HG03095 (cell line): ENCODE measurements around the gene DPP10.

Source experiments
- ATAC-seq: cut with Tn5 transposase; IDR thresholded peaks from one replicate; pipeline ENCODE4 v1.9.1; 2021; ENCODE audit warnings: moderate library complexity; ENCODE audit not compliant: unreplicated experiment

Gene DPP10

DNA sequence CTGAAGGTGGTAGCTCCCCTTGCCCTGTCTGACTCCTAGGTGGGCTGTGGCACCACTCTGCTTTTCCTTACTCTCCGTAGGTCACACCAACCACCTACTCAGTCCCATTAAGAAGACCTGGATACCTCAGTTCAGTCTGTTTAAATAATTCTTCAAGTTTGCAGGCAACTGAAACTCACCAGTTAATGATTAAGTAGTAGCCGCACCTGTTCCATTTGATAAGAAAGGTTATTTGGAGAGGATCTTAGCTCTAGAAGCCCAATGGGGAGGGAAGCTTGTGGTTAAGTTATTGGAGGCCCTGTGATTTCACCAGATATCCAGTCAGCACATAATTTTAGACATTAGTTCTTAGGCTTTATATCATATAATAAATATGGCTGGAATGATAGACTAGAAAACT, 1193.0 kb downstream of the DPP10 start:
- ATAC-seq: no peak

DNA sequence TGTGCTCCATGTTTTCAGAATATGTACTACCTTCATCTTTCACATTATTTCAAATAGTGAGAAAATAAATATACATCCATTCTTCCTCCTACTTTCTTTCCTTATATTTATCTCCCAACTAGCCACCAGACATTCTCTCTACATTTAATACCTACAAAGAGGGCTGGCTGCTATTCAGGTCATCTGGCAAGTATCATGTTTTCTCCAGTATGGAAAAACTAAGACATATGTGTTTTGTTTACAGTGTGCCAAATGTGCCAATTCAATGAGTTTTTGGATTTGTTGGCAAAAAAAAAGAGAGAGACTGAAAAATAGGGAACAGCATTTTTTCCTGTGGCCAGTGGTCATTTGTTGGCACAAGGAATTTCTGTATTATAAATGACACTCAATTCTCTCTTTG, 1207.3 kb downstream of the DPP10 start:
- no peak for ATAC-seq

DNA sequence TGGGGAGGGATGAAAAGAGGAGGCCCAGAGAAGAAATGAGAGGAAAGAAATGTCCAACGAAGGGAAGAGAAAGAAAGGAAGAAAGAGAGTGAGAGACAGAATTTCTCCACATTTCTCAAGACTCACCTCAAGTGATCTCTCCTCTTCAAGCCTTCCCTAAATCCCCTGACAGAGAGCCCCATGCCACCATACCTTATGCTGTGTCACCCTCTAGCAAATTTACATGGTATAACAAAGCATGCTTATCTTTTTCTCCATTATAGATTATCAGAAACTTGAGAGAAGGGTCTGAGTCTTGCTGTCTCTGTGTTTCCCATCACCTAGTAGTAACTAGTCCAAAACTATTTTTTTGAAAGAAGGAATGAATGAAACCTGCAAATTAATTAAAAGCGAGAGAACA, 1208.4 kb downstream of the DPP10 start:
- no peak for ATAC-seq

DNA sequence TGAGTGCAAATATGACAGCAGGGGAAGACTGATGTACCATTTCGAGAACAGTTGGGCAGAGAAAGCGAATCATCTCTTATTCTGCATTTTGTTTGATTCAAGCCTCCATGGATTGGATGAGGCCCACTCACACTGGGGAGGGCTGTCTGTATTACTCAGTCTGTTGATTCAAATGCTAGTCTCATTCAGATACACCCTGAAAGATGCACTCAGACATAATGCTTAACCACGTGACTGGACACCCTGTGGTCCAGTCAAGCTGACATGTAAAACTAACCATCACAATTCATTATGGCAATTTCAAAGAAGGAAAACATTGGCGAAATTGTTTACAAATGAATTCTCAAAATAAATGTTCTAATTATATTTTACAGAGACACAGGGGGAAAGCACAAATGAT, 1210.2 kb downstream of the DPP10 start:
- no peak for ATAC-seq

- ATAC-seq: no peak
Measured at GRCh38 chr2:115654362-115654761, 1211.9 kb downstream of the DPP10 start.

DNA sequence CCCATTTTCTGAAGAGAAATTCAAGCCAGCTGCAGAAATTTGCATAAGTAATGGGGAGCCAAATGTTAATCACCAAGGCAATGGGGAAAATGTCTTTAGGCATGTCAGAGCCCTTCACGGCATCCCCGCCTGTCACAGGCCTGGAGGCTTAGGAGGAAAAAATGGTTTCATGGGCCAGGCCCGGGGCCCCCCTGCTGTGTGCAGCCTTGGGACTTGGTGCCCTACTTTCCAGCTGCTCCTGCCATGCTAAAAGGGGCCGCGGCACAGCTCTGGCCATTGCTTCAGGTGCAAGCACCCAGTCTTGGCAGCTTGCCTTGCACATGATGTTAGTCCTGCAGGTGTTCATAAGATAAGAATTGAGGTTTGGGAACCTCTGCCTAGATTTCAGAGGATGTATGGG, 1235.7 kb downstream of the DPP10 start:
- no peak for ATAC-seq

DNA sequence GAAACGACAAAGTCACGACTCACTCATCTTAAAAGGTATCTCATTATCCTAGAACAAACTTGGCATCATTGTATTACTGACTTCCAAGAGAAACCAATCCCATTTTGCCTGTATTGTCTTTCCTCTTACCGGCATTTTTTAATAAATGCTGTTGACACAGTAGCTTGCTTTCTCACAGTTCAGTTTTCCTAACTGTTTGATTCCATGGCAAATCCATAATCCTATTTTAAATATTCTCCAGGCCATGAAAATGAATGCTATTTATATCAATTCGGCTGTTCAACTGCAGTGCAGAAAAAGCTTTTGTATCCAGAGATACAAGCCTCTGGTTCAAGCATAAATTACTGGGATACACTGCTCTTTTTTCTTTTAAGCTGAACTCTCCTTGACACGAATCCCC, 1241.9 kb downstream of the DPP10 start:
- ATAC-seq: no peak

GRCh38 chr2:115691409-115691808, 1249.0 kb downstream of the DPP10 start:
- no peak for ATAC-seq

DNA sequence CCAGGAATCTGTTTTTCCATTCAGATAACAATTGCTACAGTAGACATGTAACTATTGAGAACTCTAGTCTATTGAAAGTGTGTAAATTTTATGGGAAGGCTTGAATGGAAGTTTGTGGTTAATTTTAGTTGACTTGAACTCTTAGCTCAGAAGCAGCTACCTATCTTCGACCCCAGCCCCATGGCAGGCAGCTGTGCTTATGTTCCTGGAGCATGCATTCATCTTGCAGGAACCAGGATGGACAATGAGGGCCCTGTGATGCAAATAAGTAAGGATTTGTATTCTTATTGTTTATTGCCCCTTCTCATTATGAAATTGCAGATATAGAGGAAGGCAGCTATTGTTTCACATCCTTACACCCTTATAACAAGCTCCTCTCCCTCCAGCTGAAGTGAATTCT, 1252.2 kb downstream of the DPP10 start:
- ATAC-seq: no peak

- no peak for ATAC-seq
Measured at GRCh38 chr2:115733190-115733775, 1290.8 kb downstream of the DPP10 start.

DNA sequence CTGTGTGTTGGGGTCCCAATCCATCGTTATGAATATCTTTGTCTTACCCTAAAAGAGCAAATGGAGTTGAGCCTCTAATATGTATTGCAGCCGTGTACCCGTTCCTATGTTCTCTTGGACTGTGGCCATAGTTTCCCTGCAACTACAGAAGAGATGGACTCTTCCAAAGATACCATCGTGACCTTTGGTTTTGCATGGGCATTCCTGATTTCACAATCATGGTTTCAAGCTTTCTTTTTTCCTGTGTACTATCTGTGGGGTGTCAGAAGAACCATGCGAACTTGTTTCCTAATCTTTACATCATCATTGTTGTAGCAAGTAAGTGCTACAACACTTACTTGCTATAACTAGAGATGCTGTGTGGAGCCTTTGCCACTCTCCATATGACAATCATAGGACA, 1295.7 kb downstream of the DPP10 start:
- ATAC-seq: no peak

DNA sequence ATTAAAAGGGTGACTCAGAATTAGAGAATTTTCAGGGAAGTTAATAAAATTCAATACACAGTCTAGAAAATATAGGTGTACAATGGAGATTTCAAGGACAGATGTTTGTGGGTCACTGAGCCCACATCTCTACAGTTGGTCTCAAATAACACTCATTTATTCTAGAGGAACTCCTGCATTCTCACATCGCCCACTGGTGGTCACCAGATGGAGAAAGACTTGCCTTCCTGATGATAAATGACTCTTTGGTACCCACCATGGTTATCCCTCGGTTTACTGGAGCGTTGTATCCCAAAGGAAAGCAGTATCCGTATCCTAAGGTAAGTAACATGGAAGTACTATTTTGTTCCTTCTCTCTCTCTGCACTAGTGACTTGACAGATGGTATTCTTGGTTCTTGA, 1297.1 kb downstream of the DPP10 start:
- no peak for ATAC-seq

- no peak for ATAC-seq
Measured at GRCh38 chr2:115746151-115746550, 1303.7 kb downstream of the DPP10 start.

- ATAC-seq: no peak
Measured at GRCh38 chr2:115757286-115757685, 1314.8 kb downstream of the DPP10 start.

- ATAC-seq: no peak
Measured at GRCh38 chr2:115763601-115764000, 1321.2 kb downstream of the DPP10 start.

DNA sequence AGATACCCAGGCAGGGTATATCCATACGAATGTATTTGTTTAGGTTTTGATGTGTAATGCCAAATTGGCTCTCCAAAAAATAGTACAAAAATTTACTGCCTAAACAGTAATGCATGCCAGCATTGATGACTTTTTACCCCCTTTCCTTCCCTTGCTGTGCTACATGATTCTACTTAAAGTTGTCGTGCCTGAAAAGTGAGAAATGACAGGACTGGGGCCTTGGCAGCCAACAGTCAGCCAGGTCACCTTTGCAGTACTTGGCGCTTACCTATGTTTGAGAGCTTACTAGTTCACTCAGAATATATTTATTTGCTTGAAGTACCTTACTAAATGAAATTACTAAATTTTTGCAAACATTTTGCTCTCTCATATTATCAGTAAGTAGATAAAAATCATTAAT, 1329.1 kb downstream of the DPP10 start:
- no peak for ATAC-seq

DNA sequence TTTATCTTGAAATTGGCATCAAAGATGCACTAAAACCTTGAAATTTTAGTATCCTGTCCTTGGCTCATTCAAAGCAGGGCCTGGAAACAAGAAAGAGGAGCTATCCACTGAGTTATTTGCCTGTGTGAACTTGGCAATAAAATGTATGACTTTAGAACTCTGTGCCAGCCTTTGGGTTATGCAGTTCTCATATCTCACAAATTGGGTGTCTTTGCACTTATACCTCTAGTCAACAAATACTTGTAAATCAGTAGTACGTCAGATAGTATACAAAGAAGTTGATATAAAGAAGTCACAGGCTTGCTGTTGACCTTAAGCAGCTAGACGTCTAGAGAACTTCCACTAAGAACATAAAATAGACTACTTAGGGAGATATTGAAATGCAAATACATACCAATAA, 1331.9 kb downstream of the DPP10 start:
- ATAC-seq: no peak

DNA sequence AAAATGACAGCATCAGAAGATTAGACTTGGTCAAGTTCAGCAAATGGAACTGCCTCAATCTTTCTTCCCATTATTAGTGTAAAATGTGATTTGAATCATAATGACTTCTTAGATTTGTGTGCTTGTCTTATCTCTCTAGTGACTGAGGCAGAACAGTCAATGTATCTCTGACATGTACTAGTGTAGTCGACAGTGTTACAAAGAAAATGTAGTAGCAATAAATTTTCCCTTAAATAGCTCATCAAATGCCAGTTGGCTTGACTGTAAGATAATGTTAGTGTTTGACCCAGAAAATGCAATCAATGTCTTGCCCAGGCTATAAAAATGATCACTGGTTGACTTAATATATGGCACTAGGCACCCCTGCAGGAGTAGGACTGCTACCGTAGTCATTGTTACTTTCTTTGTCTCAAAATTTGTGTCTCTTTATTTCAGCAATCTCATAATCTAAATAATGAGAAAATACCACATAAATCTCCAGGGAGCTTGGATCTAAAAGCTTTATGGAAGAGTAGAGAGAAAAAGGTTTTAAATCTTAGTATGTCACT, 1336.7 kb downstream of the DPP10 start:
- no peak for ATAC-seq

DNA sequence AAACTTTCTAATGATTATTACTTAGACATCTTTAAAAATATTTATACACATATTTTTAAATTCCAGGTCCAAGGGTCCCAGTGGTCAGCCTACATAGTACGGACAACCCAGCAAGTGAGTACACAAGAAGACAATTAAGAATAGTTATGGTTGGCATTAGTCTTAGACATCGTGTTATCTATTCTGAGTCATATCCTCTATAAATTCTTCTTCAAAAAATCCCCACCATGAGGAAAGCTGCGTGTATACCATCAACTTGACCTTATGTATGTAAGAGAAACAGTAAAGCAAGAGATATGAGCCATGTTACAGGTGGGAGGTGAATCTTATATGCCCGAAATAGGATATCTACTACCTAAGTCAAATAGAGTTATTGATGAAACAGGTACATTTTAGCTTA, 1339.8 kb downstream of the DPP10 start:
- ATAC-seq: no peak

DNA sequence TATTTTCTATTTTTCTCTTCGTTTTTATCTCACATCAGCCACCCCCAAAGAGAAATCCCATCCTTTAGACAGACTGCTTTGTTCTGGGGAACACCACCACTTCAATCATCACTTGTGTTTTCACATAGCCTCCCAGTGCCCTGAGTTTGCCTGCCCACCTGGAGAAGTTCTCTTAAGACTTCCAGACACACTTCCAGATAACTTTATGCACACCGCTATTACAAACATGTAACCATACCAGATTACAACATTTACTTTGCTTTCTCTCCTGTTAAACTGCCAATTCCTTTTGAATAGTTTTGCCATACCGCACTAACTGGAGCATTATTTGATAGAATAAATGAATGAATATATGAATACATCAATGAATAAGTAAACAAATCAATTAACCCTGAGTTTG, 1353.6 kb downstream of the DPP10 start:
- ATAC-seq: no peak

DNA sequence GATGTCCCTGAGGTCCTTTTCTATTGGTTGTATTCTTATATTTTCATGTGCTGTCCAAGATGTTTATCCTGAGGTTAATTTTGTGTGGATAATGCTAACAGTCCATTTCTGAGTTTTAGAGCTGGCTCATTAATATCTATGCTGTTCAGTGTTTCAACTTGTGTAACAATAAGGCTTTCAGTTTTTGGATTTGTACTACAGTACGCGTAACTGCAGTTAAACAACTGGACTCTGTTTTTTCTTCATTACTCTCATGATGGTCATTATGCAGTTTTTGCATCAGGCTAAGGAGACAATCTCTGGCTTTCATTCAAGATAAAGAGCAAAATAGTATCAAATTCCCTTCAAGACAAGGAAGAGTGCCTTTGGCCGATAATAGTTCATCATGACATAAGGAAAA, 1364.8 kb downstream of the DPP10 start:
- ATAC-seq: no peak

DNA sequence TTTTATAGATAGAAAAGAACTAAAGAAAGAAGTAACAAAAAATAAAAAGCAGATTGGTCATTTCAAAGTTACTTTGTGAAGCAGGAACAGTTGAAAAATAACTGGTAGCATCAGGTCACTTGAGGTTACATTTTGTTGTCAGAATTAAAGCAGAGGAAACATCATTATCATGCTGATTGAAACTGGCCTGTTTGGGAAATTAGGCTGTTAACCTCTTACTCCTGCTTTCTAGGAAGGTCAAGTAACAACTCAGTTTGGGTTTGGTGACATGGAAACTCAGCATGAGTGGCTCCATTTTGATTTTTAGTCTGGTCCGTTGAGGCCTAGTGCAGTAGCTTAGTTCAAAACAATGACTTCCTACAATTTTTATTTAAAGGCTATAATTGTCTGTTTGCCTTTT, 1383.5 kb downstream of the DPP10 start:
- no peak for ATAC-seq

- ATAC-seq: no peak
Measured at GRCh38 chr2:115833196-115833595, 1390.8 kb downstream of the DPP10 start.
